Left forelimb (tissue), 1 donor: ENCODE data around the gene MYLK2.

ENCODE experiments used
- DNase-seq: peaks from one replicate; pipeline ENCODE4 v3.0.0-alpha.2; 2018; ENCODE audit warnings: low spot score

MYLK2 gene

DNA sequence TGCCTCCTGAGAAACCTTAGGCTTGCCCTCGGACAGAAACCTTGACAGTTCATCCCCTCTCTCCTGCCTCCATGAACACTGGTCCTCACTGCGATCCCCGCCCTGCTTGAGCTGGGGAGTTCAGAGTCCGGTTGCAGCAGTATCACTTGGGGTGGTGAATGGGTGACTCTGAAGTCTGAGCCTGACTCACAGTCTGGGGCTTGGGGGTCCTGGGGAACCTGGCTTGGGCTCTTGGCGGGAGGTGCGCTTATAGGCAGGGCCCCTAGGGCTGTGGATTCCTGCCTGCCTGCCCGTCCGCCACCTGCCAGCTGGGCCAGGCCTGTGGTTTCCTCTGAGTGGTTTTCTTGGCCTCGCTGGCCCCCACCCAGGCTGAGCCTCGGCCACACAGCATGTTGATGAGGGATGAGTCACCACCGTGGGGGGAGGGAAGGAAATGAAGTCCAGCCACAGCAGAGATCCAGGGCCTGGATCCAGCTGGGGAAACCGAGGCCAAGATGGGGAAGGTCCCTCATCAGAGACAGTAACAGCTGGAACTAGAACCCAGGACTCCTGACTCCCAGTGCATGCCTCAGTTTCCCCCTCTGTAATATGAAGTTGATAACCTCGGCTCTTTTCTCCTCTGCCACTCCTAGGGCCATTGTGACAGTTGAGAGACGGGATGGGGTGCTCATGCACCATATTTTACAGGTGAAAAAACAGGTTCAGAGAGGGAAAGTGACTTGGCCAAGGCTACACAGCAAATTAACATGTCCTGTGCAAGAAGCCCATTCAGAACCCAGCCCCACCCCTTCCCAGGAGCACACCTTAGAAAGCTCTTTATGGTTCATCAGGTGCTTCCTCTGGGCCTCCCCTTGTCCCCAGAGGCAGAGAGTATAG is 17.1 kb downstream of the MYLK2 start:
- DNase-seq = peak; percentile 80

DNA sequence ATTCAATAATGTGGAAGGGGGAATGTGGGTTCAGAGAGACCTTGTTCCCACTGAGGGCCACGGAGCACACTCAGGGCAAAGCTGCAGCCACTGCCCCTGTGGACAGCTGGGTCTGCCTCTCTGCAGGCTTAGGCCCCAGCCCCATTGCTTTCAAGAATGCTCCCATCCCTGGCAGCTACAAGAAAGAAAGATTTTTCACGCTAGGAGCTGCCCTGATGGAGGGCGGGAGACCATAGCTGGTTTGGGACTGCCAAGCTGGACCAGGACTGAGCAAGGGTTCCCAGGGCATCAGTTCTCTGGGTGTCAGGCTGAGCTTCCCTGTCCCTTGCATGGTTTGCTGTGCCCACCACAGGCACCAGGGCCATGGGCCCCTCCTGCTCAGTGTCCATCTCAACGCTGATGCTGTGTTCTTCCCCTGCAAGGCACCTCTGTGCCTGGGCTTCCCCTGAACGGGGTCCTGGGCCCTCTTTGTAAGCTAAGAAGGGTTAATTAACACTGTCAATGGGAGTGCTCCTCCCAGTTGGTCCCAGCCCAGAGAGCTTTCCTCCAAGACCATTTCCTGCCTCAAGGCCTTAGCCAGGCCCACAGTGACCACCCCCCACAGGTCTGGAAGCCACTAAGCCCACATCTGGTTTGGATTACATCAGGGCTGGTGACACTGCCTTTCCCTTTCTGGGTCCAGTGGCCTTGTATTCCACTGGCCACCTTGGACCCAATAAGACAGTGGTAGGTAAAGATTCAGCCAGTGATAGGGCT is 17.9 kb downstream of the MYLK2 start:
- DNase-seq = no peak

DNA sequence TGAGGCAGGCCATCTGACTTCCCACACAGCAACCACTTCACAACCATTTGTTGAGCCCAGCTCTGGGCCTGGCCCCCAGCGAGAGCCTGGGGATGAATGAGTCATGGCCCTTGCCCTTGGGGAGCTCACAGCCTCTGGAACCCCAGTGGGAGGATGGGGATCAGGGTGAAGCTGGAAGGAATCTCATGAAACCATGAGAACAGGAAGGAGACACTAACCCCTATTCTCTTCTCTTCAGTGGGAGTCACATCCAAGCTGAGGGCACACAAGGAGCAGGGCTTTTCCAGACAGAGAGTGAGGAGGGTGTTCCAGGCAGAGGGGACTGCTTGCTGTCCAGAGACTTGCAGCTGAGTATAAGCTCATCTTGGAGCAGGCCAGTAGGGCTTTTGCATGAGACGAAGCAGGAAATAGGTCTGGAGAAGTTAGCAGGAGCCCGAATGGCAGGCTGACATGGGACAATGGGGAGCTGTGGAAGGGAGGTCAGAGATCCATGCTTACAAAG is 18.8 kb downstream of the MYLK2 start:
- DNase-seq = no peak

DNA sequence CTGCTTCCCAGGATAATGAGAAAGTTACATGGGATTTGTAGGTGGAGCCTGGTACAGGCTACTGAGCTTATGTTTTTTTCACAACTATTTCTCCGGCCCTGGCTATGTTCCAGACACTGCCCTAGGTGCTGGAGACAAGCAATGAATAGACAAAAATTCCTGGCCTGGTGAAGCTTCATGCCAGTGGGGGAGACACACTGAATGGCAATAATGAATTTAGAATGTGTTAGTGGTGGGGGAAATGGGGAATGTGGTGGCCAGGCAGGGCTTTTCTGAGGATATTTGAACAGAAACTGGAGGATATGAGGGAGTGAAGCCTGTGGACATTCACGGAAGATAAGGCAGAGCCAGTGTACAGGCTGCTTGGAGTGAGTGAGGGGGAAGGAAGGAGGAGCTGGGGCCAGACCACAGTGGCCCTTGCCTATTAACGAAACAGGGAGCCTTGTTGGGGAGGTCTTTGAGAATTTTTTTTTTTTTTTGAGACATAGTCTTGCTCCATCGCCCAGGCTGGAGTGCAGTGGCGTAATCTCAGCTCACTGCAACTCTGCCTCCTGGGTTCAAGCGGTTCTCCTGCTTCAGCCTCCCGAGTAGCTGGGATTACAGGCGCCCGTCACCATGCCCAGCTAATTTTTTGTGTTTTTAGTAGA is 19.6 kb downstream of the MYLK2 start:
- DNase-seq = no peak

DNA sequence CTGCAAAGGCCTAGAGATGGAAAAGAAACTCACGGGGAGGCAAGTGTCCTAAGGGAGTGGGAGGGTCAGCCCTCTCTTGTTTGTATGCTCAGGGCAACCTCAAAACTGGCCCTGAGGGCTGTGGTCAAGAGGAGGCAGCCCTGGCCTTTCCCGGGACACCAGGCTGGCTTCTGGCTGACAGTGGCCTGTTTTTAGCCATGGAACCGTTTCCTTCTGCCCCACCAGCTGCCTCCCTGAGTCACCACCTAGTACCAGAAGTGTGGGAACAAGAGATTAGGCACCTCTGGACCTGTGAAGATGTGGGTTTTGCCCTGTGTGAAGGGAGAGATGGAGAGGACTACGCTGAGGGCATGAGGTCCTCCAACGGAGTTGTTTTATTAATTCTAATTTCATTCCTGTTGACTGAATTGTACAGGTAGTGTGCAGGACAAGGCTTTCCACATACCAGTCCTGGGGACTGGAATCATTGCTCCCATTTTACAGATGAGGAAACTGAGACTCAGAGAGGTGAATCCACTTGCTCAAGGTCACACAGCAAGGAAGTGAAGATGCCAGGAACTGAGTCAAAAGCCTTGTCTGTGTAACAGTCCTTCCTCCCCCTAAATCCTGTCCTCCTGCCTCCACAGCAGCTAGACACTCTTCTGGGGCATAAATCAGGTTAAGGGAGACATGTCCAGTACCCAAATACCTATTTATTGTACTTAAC is 20.8 kb downstream of the MYLK2 start:
- no peak for DNase-seq

DNA sequence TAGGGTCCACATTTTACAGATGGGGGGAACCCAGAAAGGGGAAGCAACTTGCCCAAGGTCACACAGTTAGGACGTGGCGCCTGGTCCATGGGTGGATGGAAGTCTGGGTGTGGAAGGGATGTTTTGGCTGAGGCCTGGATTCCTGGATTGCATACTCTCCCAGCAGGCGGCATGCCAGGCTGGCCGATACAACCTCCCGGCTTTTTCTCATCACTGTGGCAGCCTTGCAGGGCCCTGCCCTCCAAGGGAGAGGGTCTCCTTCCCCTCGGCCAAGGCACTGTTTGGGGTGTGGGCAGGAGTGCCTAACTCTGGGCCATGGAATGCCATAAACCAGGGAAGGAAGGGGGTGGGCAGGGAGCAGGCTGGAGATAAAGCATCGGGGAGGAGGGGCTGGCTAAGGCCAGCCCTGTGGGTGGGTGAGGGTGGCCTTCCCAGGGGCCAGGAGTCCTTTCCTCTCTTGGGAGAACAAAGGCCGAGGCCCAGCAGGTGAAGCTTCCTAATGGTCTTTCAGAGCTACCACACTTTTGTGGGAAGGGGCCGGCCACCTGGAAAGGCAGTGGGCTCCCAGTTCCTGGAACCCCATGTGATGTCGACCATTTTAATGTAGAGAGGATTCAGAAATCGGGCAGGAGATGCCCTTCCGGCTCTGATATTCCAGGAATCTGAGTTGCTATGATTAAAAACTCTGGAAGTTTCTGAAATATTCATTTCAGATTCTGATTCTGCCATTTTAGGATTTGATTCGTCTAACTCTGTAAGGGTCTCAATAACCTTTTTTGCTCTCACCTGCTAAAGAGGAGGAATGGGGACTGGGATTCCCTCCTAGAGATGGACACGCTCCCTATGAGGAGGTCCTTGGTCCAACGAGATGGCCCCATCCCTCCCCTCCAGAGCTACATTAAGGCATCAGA is 22.0 kb downstream of the MYLK2 start:
- no peak for DNase-seq

DNA sequence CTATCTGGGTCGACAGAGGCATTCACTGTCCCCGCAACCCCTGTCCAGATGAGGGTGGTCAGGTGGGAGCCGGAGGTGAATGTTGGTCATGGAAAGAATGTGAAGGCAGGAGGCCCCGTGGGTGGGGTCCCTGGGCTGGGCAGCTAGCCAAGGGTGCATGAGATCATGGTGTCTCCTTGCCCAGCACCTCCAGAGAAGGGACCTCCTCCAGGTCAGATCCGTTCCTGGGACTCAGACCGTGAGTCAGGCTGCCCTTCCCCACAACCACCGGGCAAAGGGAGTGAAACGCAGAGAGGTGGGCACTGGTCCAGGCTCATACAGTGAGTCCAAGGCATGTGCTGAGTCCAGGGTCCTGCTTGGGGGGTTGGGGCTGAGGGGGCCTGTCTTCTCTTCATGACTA is 22.8 kb downstream of the MYLK2 start:
- no peak for DNase-seq

DNA sequence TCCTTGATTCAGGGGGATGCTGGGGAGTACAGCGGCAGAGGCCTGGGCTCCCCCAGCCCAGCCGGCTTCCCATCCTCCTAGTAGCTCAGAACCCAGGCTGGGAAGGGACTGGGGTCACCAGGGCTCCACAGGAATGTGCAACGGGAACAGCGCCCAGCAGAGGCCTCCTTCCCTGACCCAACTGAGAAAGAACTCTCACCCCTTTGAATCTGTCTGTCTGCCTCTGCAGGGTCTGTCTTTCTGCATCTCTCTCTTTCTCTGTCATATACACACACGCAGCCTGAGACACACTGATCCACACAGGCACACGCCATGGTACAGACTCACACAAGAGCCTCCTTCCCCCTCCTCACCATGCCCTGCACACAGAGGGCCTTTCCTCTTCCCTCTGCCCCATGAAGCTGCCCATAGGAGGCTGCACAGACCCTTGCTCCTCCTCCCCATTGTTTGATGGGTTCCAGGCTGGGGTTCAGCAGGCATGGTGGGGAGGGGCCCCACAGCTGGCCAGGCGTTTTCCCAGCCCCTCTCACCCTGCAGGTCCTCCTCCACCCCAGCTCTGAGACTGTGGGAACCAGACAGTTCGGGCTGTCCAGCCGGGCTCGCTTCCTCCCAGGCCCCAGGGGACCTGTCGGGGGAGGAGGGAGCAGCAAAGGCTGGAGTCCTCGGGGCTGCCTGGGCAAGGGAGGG is 23.5 kb downstream of the MYLK2 start:
- DNase-seq = no peak

DNA sequence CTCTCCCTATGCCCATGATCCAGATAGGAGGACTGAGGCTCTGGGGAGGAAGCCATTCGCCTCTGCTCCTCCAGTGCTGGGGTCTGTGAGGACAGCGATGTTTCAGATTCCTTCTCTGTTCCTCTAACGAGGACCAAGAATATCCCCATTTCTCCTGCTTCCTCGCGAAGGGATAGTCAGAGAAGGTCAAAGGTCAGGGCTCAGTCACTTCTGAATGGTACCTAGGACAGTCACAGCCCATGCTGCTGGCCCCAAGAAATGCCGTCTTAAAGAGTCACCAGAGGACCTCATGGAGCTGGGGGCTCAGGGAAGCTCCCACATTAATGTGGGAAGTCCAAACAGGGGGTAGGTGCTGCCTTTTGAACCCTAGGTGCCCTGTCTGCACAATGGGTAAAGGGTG is 24.1 kb downstream of the MYLK2 start:
- no peak for DNase-seq

DNA sequence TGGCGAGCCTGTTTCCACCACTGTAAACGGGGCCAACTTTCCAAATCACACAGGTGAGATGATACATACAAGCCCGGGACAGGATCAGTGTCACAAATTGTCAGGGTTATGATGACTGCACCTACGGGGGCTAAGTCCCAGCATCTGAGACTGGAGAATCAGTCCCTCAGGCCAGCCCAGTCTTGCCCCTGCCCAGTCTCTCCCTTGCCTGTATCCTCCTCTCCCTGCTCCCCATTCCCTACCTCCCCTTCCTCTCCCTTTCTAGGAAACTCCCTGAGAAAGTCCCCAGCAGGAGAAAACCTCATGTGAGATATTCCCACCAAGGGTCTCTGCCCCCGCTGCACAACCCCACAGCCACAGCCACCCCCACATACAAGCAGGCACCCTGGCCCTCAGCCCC is 24.7 kb downstream of the MYLK2 start:
- DNase-seq = no peak

DNA sequence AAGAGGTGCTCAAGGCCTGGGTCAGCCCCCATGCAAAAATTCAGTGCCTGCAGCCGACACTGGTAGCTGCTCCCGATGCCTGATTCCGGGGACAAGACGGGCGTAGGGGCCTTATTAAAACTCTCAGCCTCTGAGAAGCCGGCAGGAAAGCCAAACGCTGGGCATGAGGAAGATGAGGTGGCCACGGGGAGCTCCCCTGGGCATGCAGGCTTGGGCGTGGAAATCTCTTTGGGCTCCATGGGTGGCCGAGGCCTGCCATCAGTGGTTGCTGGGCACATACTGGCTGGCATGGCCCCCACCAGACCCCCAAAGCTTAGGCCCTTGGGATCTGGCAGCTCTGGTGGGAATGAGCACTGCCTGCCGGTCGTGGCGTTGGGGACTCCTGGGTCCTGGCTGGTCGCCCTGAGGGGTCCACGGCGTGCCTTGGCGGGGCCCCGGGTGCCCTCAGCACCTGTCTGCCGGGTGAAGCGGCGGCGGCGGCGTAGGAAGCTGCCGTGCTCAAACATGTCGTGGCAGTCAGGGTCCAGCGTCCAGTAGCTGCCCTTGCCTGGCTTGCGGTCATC is 25.7 kb downstream of the MYLK2 start:
- no peak for DNase-seq

DNA sequence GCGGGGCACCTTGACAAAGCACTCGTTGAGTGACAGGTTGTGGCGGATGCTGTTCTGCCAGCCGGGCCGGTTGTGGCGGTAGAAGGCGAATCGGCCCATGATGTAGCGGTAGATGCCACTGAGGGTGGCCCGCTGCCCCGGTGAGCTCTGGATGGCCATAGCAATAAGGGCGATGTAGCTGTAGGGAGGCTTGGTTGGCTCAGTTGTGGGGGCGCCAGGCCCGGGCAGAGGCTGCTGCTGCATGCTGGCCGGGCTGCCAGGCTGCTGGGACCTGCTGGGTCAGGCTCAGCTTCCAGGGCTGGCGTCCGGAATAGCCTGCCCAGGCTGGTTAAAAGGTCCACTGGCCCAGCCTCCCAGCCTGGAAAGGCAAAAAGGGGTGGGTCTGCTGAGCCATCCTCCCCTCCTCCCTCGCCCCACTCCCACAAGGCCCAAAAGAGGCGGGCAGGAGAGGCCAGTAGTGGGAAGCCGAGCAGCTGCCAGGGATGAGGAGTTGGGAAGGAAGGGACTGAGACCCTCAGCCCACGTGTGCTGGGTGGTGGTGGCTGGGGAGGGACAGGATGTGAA is 26.2 kb downstream of the MYLK2 start, which contains the start of gene FOXS1:
Gene FOXS1, minus strand, starts transcription at position 305 of the 564 bp plus-strand sequence. Its CDS starts 62 bp downstream, at position 243.
- no peak for DNase-seq

DNA sequence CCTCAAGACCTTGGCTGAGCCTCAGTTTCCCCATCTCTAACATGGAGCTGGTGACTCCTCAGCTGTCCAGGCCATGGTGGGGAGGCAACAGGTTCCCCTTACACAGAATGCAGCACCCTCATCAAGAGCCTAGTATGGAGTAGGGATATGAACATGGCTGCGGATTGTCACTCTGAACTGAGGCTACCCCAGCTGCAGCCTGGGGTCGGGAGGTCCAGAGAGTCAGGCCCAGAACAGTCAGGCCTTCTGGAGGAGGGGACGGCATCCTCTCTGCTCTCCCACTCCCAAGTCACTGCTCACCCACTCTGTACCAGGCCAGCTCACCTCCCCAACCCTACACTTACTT is 27.6 kb downstream of the MYLK2 start:
- DNase-seq = no peak

DNA sequence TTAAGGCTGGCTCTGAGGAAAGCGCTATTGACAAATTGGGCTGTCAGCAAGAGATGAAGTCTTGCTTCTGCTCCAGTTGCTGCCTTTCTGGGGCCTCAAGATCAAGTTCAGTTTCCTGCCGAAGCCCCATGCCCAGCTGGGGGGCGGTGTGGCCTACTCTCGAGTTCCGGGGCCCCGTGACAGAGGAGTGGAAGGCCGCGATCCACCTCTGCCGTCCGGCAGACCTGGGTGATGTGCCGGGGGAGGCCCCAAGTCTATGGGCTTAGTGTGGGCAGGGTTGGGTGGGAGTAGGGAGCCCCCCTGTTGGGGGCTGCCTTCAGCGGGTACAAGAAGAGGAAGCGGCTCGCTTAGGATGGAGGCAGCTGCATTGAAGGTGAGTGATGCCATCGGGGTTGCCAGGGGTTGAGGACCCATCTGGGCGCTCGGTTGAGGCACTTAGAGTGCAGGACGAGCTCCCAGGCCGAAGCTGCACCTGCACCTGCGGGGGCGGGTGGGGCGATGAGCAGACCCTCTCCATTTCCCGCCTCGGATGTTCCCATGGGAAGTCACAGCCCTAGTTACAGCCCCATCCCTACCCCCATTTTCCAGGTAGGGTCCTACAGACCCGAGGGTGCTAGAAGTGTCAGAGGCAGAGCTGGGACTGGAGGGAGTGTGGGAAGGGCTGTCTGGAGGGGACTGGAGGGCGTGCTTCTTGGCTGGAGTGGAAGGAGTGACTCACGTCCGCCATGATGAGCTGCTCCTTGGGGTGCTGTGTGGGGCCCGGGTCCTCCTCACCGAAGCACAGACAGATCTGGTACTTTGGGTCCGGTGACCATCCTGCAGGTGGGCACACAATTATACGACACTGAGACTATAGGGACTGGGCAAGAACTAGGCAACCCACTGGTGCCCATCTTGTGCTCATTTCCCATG is 29.2 kb downstream of the MYLK2 start:
- DNase-seq = no peak

DNA sequence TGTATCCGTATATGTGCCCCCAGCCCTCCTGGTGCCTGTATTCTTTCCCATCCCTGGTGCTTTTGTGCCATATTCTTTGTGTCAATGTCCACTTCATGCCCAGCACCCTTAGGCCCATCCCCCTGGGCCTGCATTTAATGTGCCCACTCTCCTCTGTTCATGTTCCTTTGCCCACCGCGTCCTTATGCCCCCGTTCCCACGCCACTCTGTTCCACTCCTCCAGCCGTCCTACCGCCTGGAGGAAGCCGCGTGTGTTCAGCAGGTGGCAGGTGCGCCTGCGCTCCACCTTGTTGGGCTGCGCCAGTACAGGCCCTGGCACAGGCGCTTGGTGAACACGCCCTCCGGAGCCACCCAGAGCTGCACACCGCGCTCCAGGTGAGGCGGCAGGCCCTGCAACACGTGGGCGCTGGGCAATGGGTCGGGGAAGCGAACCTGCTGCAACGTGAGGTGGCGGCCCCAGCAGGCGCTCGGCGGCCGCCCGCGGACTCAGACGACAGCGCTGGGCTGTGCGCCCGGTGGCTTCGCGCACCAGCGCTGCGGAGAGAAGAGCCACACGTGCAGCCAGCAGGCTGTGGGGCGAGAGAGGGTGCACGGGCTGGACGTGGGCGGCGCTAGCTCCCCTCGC is 30.3 kb downstream of the MYLK2 start:
- no peak for DNase-seq

DNA sequence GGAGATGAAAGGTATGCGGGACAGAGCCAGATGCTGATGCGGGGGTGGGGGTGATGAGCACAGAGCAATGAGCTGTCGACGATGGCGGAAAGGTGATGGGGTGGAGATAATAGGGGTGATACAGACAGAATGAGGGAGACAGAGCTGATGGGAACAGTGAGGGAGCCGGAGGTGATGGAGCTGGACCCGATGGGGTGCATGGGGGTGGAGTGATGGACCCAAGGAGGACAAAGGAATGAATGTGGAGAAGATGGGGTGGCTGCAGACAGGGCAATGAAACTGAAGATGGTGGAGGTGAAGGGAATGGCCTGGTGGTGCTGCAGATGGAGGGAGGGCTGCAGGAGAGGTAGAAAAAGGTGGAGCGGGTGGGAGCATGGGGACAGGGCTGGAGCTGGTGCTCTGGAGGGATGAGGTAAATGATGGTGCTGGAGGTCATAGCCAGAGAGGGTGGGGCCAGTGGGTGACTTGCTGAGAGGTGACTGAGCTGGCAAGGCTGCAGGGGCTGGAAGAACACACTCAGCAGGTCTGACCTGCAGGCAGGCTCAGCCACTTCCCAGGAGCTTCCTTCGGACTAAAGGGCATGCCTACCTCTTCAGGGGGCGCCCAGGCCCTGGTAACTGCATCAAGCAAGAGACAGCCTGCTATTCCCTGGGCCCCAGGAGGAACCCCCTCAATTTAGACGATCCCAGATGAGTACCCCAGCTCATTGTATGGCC is 32.2 kb downstream of the MYLK2 start:
- no peak for DNase-seq

DNA sequence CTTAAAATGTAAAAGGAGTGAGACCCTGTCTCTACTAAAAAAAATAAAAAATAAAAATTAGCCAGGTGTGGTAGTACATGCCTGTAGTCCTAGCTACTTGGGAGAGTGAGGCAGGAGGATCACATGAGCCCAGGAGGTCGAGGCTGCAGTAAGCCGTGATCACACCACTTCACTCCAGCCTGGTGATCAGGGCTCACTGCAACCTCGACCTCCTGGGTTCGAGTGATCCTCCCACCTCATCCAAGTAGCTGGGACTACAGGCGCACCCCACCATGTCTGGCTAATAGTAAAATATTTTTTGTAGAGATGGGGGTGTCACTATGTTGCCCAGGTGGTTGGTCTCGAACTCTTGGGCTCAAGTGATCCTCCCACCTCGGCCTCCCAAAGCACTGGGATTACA is 34.3 kb downstream of the MYLK2 start:
- no peak for DNase-seq
